GM23338 (cell line): ENCODE data around the gene KRT16.

Source experiments
- EZH2 ChIP-seq: fragments of 200-600 bp; sonication (generic); IDR thresholded peaks from one replicate; pipeline ENCODE4 v1.8.0; 2017; ENCODE audit warnings: antibody characterized with exemption, mild to moderate bottlenecking, low read depth; ENCODE audit not compliant: unreplicated experiment
- EZH2phosphoT487 ChIP-seq: fragments of 200-600 bp; sonication (generic); IDR thresholded peaks from one replicate; pipeline ENCODE4 v1.8.1; 2018; ENCODE audit warnings: antibody characterized with exemption; ENCODE audit not compliant: unreplicated experiment
- JUNB ChIP-seq: IDR thresholded peaks from one replicate; pipeline ENCODE4 v1.6.1; 2016; ENCODE audit warnings: antibody characterized with exemption; ENCODE audit not compliant: unreplicated experiment
- NANOG ChIP-seq: IDR thresholded peaks from 2 replicates; pipeline ENCODE4 v1.6.1; 2016; ENCODE audit warnings: antibody characterized with exemption, borderline replicate concordance
- POLR2AphosphoS5 ChIP-seq: IDR thresholded peaks from 2 replicates; pipeline ENCODE4 v1.6.1; 2016; ENCODE audit warnings: antibody characterized with exemption, low read depth
- STAT1 ChIP-seq: IDR thresholded peaks from one replicate; pipeline ENCODE4 v1.6.1; 2016; ENCODE audit warnings: antibody characterized with exemption; ENCODE audit not compliant: unreplicated experiment
- ZNF114 ChIP-seq: fragments of 250-450 bp; sonication (Bioruptor Pico); IDR thresholded peaks from 2 replicates; pipeline ENCODE4 v1.5.0; 2020; ENCODE audit warnings: mild to moderate bottlenecking, moderate library complexity
- ZNF331 ChIP-seq: fragments of 250-450 bp; sonication (Bioruptor Pico); IDR thresholded peaks from 2 replicates; pipeline ENCODE4 v1.5.0; 2020; ENCODE audit warnings: low read depth, mild to moderate bottlenecking, moderate library complexity
- TF ChIP-seq, protein P1 (sequence below), 2 experiments: fragments of 200-600 bp in 1 of 2; sonication (generic) in 1 of 2; conservative IDR thresholded peaks; 2 replicates each; pipeline versions ENCODE4 v1.5.1 to v1.6.1; 2016 to 2017; ENCODE audit warnings: antibody characterized with exemption in 2 of 2, low read depth in 2 of 2, mild to moderate bottlenecking in 2 of 2, moderate library complexity in 1 of 2
- TF ChIP-seq, protein P2 (sequence below): IDR thresholded peaks from one replicate; pipeline ENCODE4 v1.6.1; 2018; ENCODE audit warnings: antibody characterized with exemption; ENCODE audit not compliant: unreplicated experiment
- TF ChIP-seq, protein P3 (sequence below): fragments of 250-450 bp; sonication (Bioruptor Pico); IDR thresholded peaks from 2 replicates; pipeline ENCODE4 v1.5.0; 2020; ENCODE audit warnings: mild to moderate bottlenecking, moderate library complexity

DNA sequence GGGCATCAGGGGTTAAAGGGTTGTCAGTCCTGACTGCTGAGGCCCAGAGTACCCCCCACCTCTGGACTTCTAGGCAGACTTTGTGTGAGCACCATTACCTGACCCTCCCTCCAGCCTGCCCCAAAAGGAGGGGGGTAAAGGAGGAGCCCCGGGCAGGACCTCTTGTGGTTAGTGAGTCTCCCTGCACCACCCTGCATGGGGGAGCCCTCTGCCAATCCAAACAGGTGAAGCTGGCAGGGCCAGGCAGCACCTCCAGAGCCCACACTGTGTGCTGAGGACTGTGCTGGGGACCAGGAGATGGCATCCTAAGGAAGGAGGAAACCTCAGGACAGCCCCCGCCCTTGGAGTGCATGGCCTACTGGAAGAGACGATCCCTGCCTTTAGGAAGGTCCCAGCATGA lies 23.3 kb downstream of the KRT16 start:
- TF ChIP-seq, protein P1, sequence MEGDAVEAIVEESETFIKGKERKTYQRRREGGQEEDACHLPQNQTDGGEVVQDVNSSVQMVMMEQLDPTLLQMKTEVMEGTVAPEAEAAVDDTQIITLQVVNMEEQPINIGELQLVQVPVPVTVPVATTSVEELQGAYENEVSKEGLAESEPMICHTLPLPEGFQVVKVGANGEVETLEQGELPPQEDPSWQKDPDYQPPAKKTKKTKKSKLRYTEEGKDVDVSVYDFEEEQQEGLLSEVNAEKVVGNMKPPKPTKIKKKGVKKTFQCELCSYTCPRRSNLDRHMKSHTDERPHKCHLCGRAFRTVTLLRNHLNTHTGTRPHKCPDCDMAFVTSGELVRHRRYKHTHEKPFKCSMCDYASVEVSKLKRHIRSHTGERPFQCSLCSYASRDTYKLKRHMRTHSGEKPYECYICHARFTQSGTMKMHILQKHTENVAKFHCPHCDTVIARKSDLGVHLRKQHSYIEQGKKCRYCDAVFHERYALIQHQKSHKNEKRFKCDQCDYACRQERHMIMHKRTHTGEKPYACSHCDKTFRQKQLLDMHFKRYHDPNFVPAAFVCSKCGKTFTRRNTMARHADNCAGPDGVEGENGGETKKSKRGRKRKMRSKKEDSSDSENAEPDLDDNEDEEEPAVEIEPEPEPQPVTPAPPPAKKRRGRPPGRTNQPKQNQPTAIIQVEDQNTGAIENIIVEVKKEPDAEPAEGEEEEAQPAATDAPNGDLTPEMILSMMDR (conservative IDR thresholded peaks at IDR 0.05; ENCODE audit: low read depth in 2 of 2) = no peak
- TF ChIP-seq, protein P2, sequence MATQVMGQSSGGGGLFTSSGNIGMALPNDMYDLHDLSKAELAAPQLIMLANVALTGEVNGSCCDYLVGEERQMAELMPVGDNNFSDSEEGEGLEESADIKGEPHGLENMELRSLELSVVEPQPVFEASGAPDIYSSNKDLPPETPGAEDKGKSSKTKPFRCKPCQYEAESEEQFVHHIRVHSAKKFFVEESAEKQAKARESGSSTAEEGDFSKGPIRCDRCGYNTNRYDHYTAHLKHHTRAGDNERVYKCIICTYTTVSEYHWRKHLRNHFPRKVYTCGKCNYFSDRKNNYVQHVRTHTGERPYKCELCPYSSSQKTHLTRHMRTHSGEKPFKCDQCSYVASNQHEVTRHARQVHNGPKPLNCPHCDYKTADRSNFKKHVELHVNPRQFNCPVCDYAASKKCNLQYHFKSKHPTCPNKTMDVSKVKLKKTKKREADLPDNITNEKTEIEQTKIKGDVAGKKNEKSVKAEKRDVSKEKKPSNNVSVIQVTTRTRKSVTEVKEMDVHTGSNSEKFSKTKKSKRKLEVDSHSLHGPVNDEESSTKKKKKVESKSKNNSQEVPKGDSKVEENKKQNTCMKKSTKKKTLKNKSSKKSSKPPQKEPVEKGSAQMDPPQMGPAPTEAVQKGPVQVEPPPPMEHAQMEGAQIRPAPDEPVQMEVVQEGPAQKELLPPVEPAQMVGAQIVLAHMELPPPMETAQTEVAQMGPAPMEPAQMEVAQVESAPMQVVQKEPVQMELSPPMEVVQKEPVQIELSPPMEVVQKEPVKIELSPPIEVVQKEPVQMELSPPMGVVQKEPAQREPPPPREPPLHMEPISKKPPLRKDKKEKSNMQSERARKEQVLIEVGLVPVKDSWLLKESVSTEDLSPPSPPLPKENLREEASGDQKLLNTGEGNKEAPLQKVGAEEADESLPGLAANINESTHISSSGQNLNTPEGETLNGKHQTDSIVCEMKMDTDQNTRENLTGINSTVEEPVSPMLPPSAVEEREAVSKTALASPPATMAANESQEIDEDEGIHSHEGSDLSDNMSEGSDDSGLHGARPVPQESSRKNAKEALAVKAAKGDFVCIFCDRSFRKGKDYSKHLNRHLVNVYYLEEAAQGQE = no peak
- TF ChIP-seq EZH2 (no peak), JUNB (no peak), EZH2phosphoT487 (no peak), POLR2AphosphoS5 (no peak), ZNF331 (CRISPR knock-in tag) (no peak), NANOG (no peak), STAT1 (no peak), ZNF114 (CRISPR knock-in tag) (no peak)
- TF ChIP-seq, protein P3, sequence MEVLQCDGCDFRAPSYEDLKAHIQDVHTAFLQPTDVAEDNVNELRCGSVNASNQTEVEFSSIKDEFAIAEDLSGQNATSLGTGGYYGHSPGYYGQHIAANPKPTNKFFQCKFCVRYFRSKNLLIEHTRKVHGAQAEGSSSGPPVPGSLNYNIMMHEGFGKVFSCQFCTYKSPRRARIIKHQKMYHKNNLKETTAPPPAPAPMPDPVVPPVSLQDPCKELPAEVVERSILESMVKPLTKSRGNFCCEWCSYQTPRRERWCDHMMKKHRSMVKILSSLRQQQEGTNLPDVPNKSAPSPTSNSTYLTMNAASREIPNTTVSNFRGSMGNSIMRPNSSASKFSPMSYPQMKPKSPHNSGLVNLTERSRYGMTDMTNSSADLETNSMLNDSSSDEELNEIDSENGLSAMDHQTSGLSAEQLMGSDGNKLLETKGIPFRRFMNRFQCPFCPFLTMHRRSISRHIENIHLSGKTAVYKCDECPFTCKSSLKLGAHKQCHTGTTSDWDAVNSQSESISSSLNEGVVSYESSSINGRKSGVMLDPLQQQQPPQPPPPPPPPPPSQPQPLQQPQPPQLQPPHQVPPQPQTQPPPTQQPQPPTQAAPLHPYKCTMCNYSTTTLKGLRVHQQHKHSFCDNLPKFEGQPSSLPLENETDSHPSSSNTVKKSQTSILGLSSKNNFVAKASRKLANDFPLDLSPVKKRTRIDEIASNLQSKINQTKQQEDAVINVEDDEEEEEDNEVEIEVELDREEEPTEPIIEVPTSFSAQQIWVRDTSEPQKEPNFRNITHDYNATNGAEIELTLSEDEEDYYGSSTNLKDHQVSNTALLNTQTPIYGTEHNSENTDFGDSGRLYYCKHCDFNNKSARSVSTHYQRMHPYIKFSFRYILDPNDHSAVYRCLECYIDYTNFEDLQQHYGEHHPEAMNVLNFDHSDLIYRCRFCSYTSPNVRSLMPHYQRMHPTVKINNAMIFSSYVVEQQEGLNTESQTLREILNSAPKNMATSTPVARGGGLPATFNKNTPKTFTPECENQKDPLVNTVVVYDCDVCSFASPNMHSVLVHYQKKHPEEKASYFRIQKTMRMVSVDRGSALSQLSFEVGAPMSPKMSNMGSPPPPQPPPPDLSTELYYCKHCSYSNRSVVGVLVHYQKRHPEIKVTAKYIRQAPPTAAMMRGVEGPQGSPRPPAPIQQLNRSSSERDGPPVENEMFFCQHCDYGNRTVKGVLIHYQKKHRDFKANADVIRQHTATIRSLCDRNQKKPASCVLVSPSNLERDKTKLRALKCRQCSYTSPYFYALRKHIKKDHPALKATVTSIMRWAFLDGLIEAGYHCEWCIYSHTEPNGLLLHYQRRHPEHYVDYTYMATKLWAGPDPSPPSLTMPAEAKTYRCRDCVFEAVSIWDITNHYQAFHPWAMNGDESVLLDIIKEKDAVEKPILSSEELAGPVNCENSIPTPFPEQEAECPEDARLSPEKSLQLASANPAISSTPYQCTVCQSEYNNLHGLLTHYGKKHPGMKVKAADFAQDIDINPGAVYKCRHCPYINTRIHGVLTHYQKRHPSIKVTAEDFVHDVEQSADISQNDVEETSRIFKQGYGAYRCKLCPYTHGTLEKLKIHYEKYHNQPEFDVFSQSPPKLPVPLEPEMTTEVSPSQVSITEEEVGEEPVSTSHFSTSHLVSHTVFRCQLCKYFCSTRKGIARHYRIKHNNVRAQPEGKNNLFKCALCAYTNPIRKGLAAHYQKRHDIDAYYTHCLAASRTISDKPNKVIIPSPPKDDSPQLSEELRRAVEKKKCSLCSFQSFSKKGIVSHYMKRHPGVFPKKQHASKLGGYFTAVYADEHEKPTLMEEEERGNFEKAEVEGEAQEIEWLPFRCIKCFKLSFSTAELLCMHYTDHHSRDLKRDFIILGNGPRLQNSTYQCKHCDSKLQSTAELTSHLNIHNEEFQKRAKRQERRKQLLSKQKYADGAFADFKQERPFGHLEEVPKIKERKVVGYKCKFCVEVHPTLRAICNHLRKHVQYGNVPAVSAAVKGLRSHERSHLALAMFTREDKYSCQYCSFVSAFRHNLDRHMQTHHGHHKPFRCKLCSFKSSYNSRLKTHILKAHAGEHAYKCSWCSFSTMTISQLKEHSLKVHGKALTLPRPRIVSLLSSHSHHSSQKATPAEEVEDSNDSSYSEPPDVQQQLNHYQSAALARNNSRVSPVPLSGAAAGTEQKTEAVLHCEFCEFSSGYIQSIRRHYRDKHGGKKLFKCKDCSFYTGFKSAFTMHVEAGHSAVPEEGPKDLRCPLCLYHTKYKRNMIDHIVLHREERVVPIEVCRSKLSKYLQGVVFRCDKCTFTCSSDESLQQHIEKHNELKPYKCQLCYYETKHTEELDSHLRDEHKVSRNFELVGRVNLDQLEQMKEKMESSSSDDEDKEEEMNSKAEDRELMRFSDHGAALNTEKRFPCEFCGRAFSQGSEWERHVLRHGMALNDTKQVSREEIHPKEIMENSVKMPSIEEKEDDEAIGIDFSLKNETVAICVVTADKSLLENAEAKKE (CRISPR knock-in tag) = no peak
